HG02588 (cell line): ENCODE results near the gene PSMD13.
A peak's percentile ranks its signal among the peaks of the same experiment; 100 is the strongest.
"Not testable (repeated sequence)": the region's sequence is repeated elsewhere in the genome, so short reads cannot be mapped to it uniquely, and the experiment has no call there.

Experiments used
- ATAC-seq: cut with Tn5 transposase; IDR thresholded peaks from one replicate; pipeline ENCODE4 v1.9.1; 2021; ENCODE audit warnings: mild to moderate bottlenecking, moderate library complexity; ENCODE audit not compliant: unreplicated experiment

Gene PSMD13

GRCh38 chr11:216081-216974 lies 20.4 kb upstream of the PSMD13 start:
- no peak for ATAC-seq

- ATAC-seq: no peak
Measured at GRCh38 chr11:217704-218103, 19.1 kb upstream of the PSMD13 start.

DNA sequence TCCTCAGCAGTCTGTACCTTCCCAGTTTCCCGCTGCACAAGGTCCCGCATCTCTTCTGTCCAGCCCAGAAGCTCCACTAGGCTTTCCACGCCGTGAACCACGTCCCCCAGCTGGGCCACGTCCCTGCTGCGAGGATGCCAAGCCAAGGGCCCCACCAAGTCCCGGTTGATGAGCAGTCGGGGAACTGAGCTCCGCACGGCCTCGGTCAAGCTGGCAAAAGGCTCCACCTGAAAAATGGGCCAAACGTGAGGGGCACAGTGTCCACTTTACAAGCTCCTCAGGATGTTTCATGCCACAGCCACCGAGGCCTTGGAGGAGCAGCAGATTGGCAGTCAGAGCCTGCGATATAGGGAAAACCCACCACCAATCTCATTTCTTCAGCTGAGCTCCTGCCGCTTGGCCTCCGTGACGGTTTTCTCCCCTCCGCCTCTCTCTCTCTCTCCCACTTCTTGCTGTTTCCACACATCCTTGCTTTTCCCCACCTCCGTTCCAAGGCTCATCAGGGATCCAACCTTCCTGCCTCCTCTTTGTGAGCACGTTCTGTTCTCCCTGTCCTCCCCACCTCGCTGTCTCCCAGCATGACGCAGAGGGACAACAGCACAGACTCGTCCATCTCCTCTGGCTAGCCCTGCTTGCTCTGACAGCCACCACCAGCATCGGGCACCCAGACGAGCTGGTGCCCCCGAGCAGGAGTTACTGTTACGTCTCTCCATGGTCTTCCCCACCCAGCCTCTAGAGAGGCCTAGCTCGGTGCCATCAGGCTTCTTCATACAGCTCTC lies 17.8 kb upstream of the PSMD13 start:
- ATAC-seq: no peak

DNA sequence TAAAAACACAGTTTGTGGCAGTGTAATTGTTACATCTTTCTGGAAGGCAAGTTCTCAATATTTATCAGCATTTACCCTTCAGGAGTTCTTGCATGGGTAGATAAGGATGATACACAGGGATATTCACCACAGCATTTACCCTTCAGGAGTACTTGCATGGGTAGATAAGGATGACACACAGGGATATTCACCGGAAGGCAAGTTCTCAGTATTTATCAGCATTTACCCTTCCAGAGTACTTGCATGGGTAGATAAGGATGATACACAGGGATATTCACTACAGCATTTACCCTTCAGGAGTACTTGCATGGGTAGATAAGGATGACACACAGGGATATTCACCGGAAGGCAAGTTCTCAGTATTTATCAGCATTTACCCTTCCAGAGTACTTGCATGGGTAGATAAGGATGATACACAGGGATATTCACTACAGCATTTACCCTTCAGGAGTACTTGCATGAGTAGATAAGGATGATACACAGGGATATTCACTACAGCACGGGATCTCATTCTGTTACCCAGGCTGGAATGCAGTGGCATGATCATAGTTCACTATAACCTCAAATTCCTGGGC lies 16.0 kb upstream of the PSMD13 start:
- not testable (repeated sequence) for ATAC-seq

- no peak for ATAC-seq
Measured at GRCh38 chr11:221539-221938, 15.2 kb upstream of the PSMD13 start.

DNA sequence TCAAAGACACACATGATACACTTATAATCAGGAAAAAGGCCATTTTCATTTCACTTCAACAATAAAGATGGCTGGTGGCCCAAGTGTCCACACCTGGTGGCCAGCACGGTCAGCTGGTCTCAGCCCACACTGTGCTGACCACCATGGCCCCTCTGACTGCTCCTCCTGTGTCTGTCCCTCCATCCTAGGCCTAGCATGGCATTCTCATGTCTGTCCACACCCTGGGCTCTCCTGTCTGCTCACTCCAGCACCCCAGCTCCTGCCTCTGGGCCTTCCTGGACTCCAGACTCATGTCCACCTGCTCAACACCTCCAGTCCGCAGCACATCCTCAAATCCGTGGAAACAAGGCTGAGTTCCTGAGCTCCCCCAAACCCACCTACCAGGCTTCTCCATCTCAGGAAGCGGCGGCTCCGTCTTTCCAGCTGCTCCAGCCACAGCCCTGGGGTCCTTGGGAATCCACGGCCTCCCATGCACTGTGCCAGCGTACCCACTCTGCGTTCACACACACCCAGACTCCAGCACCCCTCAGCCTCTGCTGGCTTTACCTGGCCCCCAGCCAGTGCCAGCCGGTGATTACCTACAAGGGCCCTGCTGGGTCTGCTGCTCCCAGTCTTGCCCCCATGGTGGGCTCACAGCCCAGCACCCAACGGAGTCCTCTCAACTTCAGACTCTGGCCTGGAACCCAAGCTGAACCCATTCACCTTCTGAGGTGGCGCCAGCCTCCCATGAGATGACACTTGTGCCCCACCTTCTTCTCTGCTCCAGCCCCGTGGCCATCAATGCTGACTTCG lies 14.6 kb upstream of the PSMD13 start:
- no peak for ATAC-seq

DNA sequence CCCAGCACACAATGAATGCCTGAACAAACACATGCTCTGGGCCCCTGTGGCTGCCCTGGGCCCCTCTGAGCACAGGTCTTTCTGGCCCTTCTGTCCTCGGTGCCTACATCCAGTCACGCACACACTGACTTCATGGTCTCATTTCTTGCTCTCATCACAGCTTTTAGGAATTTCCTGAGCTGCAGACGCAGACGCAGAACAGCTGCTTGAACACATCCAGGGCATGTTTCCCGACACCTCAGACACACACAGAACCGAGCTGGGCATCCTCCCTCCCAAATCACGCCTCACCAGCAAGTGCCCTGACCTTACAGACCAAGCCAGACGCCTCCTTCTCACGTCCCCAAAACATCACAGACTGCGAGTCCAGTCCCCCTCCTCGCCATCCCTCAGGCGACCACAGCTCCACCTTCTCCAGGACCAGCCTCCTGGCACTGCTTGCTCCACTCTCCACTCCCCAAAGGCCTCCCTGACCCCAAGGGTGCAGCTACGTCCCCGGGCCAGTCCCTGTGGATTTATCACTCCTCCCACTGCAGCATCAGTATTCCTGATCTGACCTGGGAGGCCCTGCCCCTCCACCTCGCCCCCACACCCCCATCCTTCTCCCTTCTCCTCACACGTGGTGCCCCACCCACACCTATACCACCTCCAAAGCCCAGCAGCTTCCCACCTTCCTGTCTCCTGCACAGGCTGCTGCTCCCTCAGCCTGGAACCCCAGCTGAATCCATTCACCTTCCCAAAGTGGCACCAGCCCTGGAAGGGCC lies 13.6 kb upstream of the PSMD13 start:
- no peak for ATAC-seq

DNA sequence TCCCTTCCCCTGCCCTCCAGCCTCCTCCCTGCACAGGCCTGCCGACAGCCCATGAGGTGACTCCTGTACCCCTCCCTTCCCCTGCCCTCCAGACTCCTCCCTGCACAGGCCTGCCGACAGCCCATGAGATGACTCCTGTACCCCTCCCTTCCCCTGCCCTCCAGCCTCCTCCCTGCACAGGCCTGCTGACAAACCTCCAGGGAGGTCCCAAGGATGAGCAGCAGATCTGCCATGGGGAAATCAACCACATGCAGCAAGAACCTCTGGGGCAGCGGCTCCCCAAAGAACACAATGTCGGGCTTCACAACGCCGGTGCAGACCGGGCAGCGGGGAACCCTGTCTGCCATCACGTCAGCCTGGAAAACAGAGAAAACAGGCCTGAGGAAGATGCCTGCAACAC lies 12.9 kb upstream of the PSMD13 start:
- ATAC-seq: no peak

DNA sequence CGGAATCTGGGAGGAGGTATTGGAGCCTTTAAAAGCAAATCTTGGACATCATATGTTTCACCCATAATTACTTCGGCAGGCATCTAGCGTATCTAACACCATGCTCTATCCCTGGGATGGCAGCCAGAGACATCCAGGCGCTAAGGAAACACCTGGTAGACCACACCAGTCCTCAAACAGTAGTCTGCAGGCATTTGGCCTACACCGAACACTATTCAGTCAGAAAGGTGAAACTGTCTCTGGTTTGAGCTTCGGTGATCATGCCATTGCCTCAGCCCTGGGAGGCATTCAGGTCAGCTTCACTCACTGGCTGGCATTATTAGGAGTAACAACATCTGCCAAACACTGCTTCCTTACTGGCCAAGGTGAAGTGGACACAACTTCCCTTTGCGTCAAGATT lies 12.4 kb upstream of the PSMD13 start:
- ATAC-seq: no peak

DNA sequence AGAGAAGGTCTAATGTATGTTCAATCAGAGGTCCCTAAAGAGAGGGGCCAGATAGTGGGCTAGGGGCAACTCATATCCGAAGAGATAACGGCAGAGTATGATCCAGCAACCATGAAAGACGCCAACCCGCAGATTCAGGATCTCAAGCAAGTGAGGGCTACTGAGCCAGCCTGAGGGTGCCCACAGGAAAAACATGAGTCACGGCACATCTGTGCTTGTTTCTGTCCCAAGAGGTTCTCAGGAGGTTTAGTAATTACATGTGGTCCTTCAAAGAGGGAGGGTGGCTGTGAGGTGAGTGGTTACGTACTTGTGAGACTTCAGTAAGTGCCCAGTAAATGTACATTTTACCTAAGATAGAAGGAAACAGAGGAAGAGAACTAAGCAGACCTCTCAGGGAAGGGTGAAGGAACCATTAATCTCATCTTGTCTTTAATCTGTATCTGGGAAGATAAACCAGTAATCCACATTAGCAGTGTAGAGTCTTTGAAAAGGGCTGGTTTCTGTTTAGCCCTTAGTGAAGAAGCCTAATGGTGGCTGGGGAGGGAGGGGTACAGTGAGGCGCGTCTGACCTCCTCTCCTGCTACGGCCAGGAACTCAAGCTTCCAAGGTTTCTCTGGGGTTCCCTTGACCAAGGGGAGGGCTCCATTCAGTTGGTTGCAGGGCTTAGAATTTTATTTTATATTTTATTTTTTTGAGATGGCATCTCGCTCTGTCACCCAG lies 10.9 kb upstream of the PSMD13 start:
- ATAC-seq: no peak

DNA sequence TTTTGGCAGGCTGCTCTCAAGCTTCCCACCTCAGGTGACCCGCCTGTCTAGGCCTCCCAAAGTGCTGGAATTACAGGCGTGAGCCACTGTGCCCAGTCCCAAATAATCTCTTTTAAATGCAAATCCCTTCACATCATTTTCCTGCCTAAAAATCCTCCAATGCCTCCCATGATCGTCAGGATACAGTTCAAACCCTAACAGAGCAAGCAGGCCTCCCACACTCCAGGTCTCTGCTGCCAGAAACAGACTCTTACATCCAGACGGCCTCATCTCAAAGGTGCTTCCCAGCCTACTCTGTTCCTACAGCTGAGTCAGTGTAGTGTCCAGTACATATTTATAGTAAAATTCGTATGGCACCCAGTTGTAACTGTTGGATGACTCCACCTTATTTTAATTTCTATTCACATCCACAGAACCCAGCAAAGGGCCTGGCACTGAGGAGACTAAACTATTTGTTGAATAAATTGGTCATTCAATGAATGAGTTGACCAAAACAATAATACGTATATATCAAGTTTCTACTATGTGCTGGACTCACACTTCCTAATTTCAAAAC lies 8.9 kb upstream of the PSMD13 start:
- no peak for ATAC-seq

GRCh38 chr11:230431-230830 lies 6.3 kb upstream of the PSMD13 start:
- no peak for ATAC-seq

- ATAC-seq: no peak
Measured at GRCh38 chr11:232783-233565, 3.8 kb upstream of the PSMD13 start.

DNA sequence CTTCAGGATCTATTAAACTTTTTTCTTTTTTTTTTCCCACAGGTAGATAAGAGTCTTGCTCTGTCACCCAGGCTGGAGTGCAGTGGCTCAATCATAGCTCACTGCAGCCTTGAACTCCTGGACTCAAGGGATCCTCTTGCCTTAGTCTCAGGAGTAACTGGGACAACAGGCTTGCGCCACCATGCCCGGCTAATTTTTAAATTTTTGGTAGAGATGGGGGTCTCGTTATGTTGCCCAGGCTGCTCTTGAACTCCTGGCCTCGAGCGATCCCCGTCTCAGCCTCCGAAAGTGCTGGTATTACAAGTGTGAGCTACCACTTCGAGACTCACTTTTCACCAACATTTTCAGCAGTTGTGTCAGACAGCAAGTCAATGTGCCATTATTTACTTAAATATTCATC lies 1.6 kb upstream of the PSMD13 start:
- no peak for ATAC-seq

DNA sequence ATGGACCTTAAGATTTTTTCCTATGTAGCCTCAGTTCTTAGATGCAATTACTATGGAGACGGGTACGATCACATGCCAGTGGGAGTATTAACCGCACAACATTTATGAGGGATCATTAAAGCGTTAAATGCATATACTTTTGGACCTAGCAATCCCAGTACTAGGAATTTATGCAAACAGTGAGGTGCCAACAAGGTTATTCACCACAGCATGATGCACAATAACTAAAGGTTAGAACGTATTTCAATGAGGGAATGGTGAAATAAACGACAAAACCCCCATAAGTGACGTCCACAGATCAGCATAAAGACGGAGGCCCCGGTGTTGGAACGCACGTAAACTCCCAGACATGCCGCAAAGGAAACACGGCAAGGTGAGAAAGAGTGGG lies 1.2 kb upstream of the PSMD13 start:
- ATAC-seq: no peak

GRCh38 chr11:235997-236773 lies 591 bp upstream of the PSMD13 start, which contains the start of gene SIRT3:
TSS of gene SIRT3 (minus strand) at chr11:236342. CDS start at chr11:236328, 14 bp downstream.
- peak; percentile 70 for ATAC-seq

DNA sequence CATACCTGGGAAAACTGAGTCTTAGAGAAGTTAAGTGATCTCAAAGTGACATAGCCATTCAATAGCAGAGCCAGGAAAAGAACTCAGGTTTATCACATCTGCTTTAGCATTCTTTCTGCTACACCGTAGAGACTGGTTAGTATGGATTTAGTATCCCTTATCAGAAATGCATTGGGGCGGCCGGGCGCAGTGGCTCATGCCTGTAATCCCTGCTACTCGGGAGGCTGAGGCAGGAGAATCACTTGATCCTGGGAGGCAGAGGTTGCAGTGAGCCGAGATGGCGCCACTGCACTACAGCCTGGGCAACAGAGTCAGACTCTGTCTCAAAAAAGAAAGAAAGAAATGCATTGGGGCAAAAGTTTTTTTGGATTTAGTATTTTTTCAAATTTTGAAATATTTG lies 1.6 kb downstream of the PSMD13 start:
- not testable (repeated sequence) for ATAC-seq

- ATAC-seq: no peak
Measured at GRCh38 chr11:240315-240714, 3.5 kb downstream of the PSMD13 start.
